Measurements from ENCODE around the gene ARHGAP31. TPM values are rescaled to one million over a fixed set of nuclear protein-coding genes. Genes with fewer than 3 reads are reported as not detected.

The ARHGAP31 gene
- total RNA-seq, 2 donors from 2014 or later: 6.5 to 8.9 TPM

DNA sequence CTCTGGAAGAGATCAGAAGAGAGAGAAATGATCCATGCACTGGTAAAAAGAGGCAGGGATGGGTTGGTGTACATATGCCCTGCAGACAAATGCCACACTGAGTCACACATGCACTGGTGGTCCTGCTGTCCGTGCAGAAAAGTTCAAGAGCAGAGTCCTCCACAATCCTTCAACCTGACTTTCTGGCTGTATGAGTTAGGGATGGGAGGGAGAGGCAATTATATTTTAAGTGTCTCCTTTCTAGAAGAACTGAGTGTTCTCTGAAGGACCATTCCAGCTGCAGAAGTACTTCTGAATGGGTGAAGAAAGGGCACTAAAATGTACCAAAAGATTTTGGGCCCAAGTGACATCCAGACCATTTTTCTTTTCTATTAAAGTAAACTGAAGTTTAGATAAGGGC lies 142.8 kb downstream of the ARHGAP31 start:
- no peak overlapping the region for H3K9ac ChIP-seq (ENCODE audit: low read depth in 2 of 2, low read length in 2 of 2)
- intact Hi-C loops (cut with DNase I): no loop called here
- no peak for DNase-seq
- peaks cover 11% of the 10 kb centered on the region for H3K36me3 ChIP-seq
- H3K4me1 ChIP-seq: no peaks in the 10 kb centered on the region
- H3K27me3 ChIP-seq: no peaks in the 10 kb centered on the region
- no peaks in the 10 kb centered on the region for H3K9me3 ChIP-seq
- H3K27ac ChIP-seq: no peak overlapping the region
- H3K4me3 ChIP-seq: no peak overlapping the region
- TF ChIP-seq, protein P1, sequence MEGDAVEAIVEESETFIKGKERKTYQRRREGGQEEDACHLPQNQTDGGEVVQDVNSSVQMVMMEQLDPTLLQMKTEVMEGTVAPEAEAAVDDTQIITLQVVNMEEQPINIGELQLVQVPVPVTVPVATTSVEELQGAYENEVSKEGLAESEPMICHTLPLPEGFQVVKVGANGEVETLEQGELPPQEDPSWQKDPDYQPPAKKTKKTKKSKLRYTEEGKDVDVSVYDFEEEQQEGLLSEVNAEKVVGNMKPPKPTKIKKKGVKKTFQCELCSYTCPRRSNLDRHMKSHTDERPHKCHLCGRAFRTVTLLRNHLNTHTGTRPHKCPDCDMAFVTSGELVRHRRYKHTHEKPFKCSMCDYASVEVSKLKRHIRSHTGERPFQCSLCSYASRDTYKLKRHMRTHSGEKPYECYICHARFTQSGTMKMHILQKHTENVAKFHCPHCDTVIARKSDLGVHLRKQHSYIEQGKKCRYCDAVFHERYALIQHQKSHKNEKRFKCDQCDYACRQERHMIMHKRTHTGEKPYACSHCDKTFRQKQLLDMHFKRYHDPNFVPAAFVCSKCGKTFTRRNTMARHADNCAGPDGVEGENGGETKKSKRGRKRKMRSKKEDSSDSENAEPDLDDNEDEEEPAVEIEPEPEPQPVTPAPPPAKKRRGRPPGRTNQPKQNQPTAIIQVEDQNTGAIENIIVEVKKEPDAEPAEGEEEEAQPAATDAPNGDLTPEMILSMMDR (IDR thresholded peaks at IDR 0.05): no peak

DNA sequence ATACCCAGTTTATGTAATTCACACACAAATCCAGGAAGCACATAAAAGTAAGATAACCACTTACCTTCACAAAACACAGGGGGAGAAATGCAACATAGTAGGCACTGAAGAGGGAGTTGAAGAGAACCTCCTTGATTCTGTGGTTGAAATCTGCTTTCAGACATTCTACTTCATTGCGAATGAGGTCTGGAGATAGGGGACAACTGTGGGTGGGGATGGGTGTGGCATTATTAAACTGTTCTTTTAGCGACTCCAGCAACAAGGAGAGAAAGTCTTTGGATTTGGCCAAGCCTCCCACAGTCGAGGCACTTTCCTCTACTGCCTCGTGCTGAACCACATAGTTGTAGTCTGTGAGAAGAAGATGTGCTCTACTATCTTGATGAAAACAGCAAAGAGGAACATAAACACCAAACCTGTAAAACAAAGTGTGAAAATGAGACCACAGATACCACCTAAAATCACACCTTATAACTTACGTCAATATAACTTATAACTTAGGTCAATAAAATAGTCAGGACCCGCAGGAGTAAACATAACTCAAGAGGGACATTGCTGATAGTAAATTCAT lies 143.6 kb downstream of the ARHGAP31 start:
- Histone ChIP-seq H3K4me3 (no peak overlapping the region), H3K36me3 (peaks cover 9% of the 10 kb centered on the region), H3K27ac (no peak overlapping the region), H3K9me3 (no peaks in the 10 kb centered on the region), H3K4me1 (no peaks in the 10 kb centered on the region), H3K9ac (ENCODE audit: low read depth in 2 of 2, low read length in 2 of 2) (no peak overlapping the region), H3K27me3 (no peaks in the 10 kb centered on the region)
- intact Hi-C loops (cut with DNase I): no loop called here
- TF ChIP-seq, protein P1 (IDR thresholded peaks at IDR 0.05): no peak
- DNase-seq: no peak

DNA sequence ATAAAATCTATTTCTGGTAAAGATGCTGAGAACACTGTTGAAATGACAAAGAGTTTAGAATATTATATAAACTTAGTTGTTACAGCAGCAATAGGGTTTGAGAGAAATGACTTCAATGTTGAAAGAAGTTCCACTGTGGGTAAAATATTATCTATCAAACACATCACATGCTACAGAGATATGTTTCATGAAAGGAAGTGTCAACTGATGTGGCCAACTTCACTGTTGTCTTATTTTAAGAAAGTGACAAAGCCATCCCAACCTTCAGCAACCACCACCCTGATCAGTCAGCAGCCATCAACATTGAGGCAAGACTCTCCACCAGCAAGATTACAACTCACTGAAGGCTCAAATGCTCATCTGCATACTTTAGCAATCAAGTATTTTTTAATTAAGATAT lies 149.0 kb downstream of the ARHGAP31 start:
- H3K36me3 ChIP-seq: peaks cover 13% of the 10 kb centered on the region
- intact Hi-C loops (cut with DNase I): no loop called here
- DNase-seq: no peak
- H3K9me3 ChIP-seq: no peaks in the 10 kb centered on the region
- TF ChIP-seq, protein P1 (IDR thresholded peaks at IDR 0.05): no peak
- no peak overlapping the region for H3K9ac ChIP-seq (ENCODE audit: low read depth in 2 of 2, low read length in 2 of 2)
- H3K27ac ChIP-seq: no peak overlapping the region
- no peaks in the 10 kb centered on the region for H3K4me1 ChIP-seq
- H3K27me3 ChIP-seq: no peaks in the 10 kb centered on the region
- H3K4me3 ChIP-seq: no peak overlapping the region

DNA sequence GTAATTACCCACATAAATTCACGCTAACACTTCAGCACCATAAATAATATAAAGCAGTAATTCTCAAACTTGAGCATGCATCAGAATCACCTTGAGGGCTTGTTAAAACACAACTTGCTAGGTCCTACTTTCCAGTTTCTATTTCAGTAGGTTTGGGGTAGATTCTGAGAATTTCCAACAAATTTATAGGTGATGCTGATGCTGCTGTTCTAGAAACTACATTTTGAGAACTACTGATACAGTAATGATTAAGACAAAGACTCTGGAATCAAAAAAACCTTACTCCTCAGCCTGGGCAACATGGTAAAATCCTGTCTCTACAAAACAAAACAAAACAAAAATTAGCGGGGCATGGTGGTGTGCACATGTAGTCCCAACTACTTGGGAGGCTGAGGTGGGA lies 150.4 kb downstream of the ARHGAP31 start:
- H3K36me3 ChIP-seq: peaks cover 13% of the 10 kb centered on the region

DNA sequence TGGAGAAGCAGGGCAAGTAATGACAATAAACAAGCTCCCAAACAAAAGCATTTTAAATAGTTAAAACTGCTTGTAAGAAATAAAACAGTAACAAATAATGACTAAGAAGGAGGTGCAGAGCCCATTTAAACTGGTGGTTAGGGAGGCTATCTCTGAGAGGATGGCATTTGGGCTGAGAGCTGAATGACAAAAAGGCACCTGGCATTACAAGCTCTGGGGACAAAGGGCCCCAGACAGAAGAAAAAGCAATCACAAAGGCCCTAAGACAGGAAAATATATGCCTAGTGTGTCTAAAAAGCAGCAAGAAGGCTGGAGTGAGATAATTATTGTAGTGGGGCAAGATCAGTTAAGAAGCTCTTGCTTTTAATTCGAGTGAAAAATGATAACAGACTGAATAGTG lies 159.6 kb downstream of the ARHGAP31 start:
- Histone ChIP-seq H3K4me1 (no peaks in the 10 kb centered on the region), H3K9ac (ENCODE audit: low read depth in 2 of 2, low read length in 2 of 2) (no peak overlapping the region), H3K27ac (no peak overlapping the region), H3K9me3 (no peaks in the 10 kb centered on the region), H3K27me3 (no peaks in the 10 kb centered on the region), H3K36me3 (peaks cover 5% of the 10 kb centered on the region), H3K4me3 (no peak overlapping the region)
- DNase-seq: no peak
- TF ChIP-seq, protein P1 (IDR thresholded peaks at IDR 0.05): no peak
- intact Hi-C loops (cut with DNase I): no loop called here

More for the DNA sequence above, 150.4 kb downstream of the ARHGAP31 start:
- no peak for DNase-seq
- Histone ChIP-seq H3K27me3 (no peaks in the 10 kb centered on the region), H3K9me3 (no peaks in the 10 kb centered on the region), H3K9ac (ENCODE audit: low read depth in 2 of 2, low read length in 2 of 2) (no peak overlapping the region), H3K4me1 (no peaks in the 10 kb centered on the region), H3K27ac (no peak overlapping the region), H3K4me3 (no peak overlapping the region)
- intact Hi-C loops (cut with DNase I): no loop called here
- TF ChIP-seq, protein P1 (IDR thresholded peaks at IDR 0.05): no peak

Measured in colonic mucosa (tissue), 4 donors.